Loucy (cell line): ENCODE measurements around the gene RPTOR.

Experiments
- H2AFZ ChIP-seq: fragments of 200-600 bp; sonication (generic); 2 replicates; pipeline ENCODE4 v1.6.0; 2016; ENCODE audit warnings: antibody characterized with exemption, mild to moderate bottlenecking, low read length, moderate library complexity
- H3F3A ChIP-seq: fragments of 200-600 bp; 2 replicates; pipeline ENCODE4 v1.6.0; 2016; ENCODE audit warnings: antibody characterized with exemption, low read depth, mild to moderate bottlenecking
- H3K27me3 ChIP-seq: fragments of 200-600 bp; sonication (generic); 2 replicates; pipeline ENCODE4 v1.6.1; 2014; ENCODE audit warnings: low read length, mild to moderate bottlenecking; ENCODE audit not compliant: insufficient read depth, poor library complexity, severe bottlenecking
- H3K36me3 ChIP-seq: fragments of 200-600 bp; sonication (generic); 2 replicates; pipeline ENCODE4 v1.6.1; 2016; ENCODE audit warnings: low read length; ENCODE audit not compliant: insufficient read depth
- H3K4me1 ChIP-seq: fragments of 200-600 bp; sonication (generic); 2 replicates; pipeline ENCODE4 v1.5.1; 2014; ENCODE audit warnings: low read length, mild to moderate bottlenecking; ENCODE audit not compliant: insufficient read depth, poor library complexity, severe bottlenecking
- H3K4me2 ChIP-seq: fragments of 200-600 bp; sonication (generic); 2 replicates; pipeline ENCODE4 v1.6.0; 2014; ENCODE audit warnings: antibody characterized with exemption, low read length, low read depth, mild to moderate bottlenecking; ENCODE audit not compliant: poor library complexity, severe bottlenecking
- H3K4me3 ChIP-seq: fragments of 200-600 bp; sonication (generic); 2 replicates; pipeline ENCODE4 v1.5.1; 2014; ENCODE audit warnings: low read length, mild to moderate bottlenecking, mixed read lengths; ENCODE audit not compliant: poor library complexity, severe bottlenecking
- H3K79me2 ChIP-seq: fragments of 200-600 bp; sonication (generic); 2 replicates; pipeline ENCODE4 v1.6.1; 2014; ENCODE audit warnings: low read length; ENCODE audit not compliant: insufficient read depth
- H3K9ac ChIP-seq: fragments of 200-600 bp; sonication (generic); 2 replicates; pipeline ENCODE4 v1.6.0; 2014; ENCODE audit warnings: mild to moderate bottlenecking, low read depth, low read length, moderate library complexity; ENCODE audit not compliant: poor library complexity, severe bottlenecking
- H3K9me2 ChIP-seq: fragments of 200-600 bp; sonication (generic); replicated peaks from 2 replicates; pipeline ENCODE4 v1.6.1; 2016; ENCODE audit warnings: low read depth, low read length, mixed read lengths
- H3K9me3 ChIP-seq: fragments of 200-600 bp; sonication (generic); 2 replicates; pipeline ENCODE4 v1.6.1; 2014; ENCODE audit warnings: mild to moderate bottlenecking, antibody characterized with exemption, low read length, low read depth; ENCODE audit not compliant: insufficient read depth
- H4K20me1 ChIP-seq: fragments of 200-600 bp; sonication (generic); 2 replicates; pipeline ENCODE4 v1.6.0; 2014; ENCODE audit warnings: antibody characterized with exemption, low read length, mild to moderate bottlenecking; ENCODE audit not compliant: insufficient read depth, poor library complexity, severe bottlenecking
- CTCF ChIP-seq: fragments of 200-600 bp; sonication (generic); conservative IDR thresholded peaks from 2 replicates; pipeline ENCODE4 v1.5.1; 2014; ENCODE audit warnings: mild to moderate bottlenecking, antibody characterized with exemption, low read length
- EZH2phosphoT487 ChIP-seq: fragments of 200-600 bp; IDR thresholded peaks from 2 replicates; pipeline ENCODE4 v1.6.1; 2018; ENCODE audit warnings: antibody characterized with exemption, mild to moderate bottlenecking, moderate library complexity, borderline replicate concordance

Gene RPTOR

GRCh38 chr17:80892900-80893603 is 348.4 kb downstream of the RPTOR start:
- Histone ChIP-seq H3K79me2 (no peaks in the 10 kb centered on the region), H3K27me3 (no peaks in the 10 kb centered on the region), H2AFZ (no peak overlapping the region), H3K4me3 (no peak overlapping the region), H3K9me2 (no peaks in the 10 kb centered on the region), H3K4me2 (no peak overlapping the region), H3K36me3 (peaks cover 29% of the 10 kb centered on the region; the same call in 1 of the 2 replicates), H3F3A (no peaks in the 10 kb centered on the region), H3K9ac (no peak overlapping the region), H4K20me1 (no peaks in the 10 kb centered on the region), H3K4me1 (peaks cover 12% of the 10 kb centered on the region), H3K9me3 (no peaks in the 10 kb centered on the region)
- TF ChIP-seq EZH2phosphoT487 (no peak), CTCF (no peak)

GRCh38 chr17:80893604-80894438 is 349.2 kb downstream of the RPTOR start:
- no peaks in the 10 kb centered on the region for H3K27me3 ChIP-seq
- no peak for TF ChIP-seq CTCF
- no peak overlapping the region for H3K9ac ChIP-seq
- no peaks in the 10 kb centered on the region for H4K20me1 ChIP-seq
- peaks cover 14% of the 10 kb centered on the region for H3K4me1 ChIP-seq
- H2AFZ ChIP-seq: no peak overlapping the region
- H3K9me3 ChIP-seq: no peaks in the 10 kb centered on the region
- H3K79me2 ChIP-seq: no peaks in the 10 kb centered on the region
- no peak overlapping the region for H3K4me3 ChIP-seq
- peaks cover 29% of the 10 kb centered on the region; the same call in 1 of the 2 replicates for H3K36me3 ChIP-seq
- no peaks in the 10 kb centered on the region for H3K9me2 ChIP-seq
- no peak overlapping the region for H3K4me2 ChIP-seq
- H3F3A ChIP-seq: no peaks in the 10 kb centered on the region

GRCh38 chr17:80894439-80894721 is 349.7 kb downstream of the RPTOR start:
- Histone ChIP-seq H3K4me1 (peaks cover 18% of the 10 kb centered on the region), H2AFZ (no peak overlapping the region), H3K4me2 (no peak overlapping the region), H3K27me3 (no peaks in the 10 kb centered on the region), H3K36me3 (peaks cover 29% of the 10 kb centered on the region; the same call in 1 of the 2 replicates), H3F3A (no peaks in the 10 kb centered on the region), H3K79me2 (no peaks in the 10 kb centered on the region), H3K9me2 (no peaks in the 10 kb centered on the region), H3K9ac (no peak overlapping the region), H3K4me3 (no peak overlapping the region), H3K9me3 (no peaks in the 10 kb centered on the region), H4K20me1 (no peaks in the 10 kb centered on the region)
- no peak for TF ChIP-seq EZH2phosphoT487
- TF ChIP-seq CTCF: no peak
